ENCODE data around the gene PYY. TPM values are rescaled to one million over a fixed set of nuclear protein-coding genes. Genes with fewer than 3 reads are reported as not detected.

Gene PYY
- polyA plus RNA-seq, 1 donor from 2014 or later = not detected

GRCh38 chr17:44001461-44001920 lies 47.8 kb upstream of the PYY start:
- Histone ChIP-seq H3F3A (ENCODE audit: insufficient read depth, low read length, poor library complexity, severe bottlenecking) (no peaks in the 10 kb centered on the region), H3K4me3 (ENCODE audit: low read length) (no peak overlapping the region), H4K20me1 (ENCODE audit: insufficient read depth) (no peaks in the 10 kb centered on the region), H3K27ac (ENCODE audit: low read length) (no peak overlapping the region), H3K9me2 (ENCODE audit: insufficient read depth, low read length) (no peaks in the 10 kb centered on the region), H3K79me2 (replicated peaks; ENCODE audit: insufficient read depth, low read length) (no peaks in the 10 kb centered on the region), H2AFZ (ENCODE audit: low read depth, low read length) (no peak overlapping the region), H3K4me2 (ENCODE audit: low read length) (no peak overlapping the region), H3K9ac (ENCODE audit: low read length) (no peak overlapping the region), H3K36me3 (ENCODE audit: insufficient read depth, low read length) (no peaks in the 10 kb centered on the region), H3K9me3 (ENCODE audit: low read length) (no peaks in the 10 kb centered on the region), H3K27me3 (ENCODE audit: insufficient read depth, low read depth, low read length) (peaks cover 46% of the 10 kb centered on the region)
- TF ChIP-seq POLR2AphosphoS5 (IDR thresholded peaks at IDR 0.05) (no peak), RAD21 (conservative IDR thresholded peaks at IDR 0.05) (no peak), MXI1 (conservative IDR thresholded peaks at IDR 0.05; ENCODE audit: poor library complexity, severe bottlenecking) (no peak)

DNA sequence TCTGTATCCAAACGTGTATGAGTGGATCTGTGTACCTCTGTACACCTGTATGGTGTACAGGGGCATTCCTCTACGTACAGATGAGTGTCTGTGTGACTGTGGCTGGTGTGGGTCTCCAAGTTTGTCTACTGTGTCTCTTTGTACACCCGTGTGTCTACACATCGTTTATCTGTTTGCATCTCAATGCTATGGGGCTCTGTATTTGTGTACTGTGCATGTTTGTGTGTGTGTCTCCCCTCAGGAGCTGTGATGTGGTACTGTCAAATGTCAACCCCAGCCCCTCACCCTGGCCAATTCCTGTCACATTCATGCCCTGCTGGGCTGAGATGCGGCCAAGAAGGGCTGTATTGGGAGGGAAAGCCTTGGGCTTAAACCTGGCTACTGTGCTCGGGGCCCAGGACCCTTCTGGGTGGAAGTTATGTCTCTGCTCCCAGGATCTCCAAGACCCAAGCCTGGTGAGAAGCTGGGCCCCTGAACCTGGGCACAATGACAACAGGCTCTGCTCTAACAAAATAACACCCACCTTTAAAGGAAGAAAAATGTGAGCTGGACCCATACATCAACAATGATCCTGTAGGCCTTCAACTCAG lies 47.2 kb upstream of the PYY start:
- no peaks in the 10 kb centered on the region for H3F3A ChIP-seq (ENCODE audit: insufficient read depth, low read length, poor library complexity, severe bottlenecking)
- H3K27ac ChIP-seq (ENCODE audit: low read length) = no peak overlapping the region
- H3K9ac ChIP-seq (ENCODE audit: low read length) = no peak overlapping the region
- H3K27me3 ChIP-seq (ENCODE audit: insufficient read depth, low read depth, low read length) = peaks cover 40% of the 10 kb centered on the region
- H3K79me2 ChIP-seq (replicated peaks; ENCODE audit: insufficient read depth, low read length) = no peaks in the 10 kb centered on the region
- H3K4me2 ChIP-seq (ENCODE audit: low read length) = no peak overlapping the region
- H3K36me3 ChIP-seq (ENCODE audit: insufficient read depth, low read length) = no peaks in the 10 kb centered on the region
- H3K9me3 ChIP-seq (ENCODE audit: low read length) = no peaks in the 10 kb centered on the region
- no peak overlapping the region for H2AFZ ChIP-seq (ENCODE audit: low read depth, low read length)
- no peak overlapping the region for H3K4me3 ChIP-seq (ENCODE audit: low read length)
- H4K20me1 ChIP-seq (ENCODE audit: insufficient read depth) = no peaks in the 10 kb centered on the region
- no peaks in the 10 kb centered on the region for H3K9me2 ChIP-seq (ENCODE audit: insufficient read depth, low read length)
- TF ChIP-seq CTCF (IDR thresholded peaks at IDR 0.05; ENCODE audit: poor library complexity, severe bottlenecking) = no peak
- TF ChIP-seq TAF1 (IDR thresholded peaks at IDR 0.05; ENCODE audit: low read depth) = no peak
- TF ChIP-seq EP300 (conservative IDR thresholded peaks at IDR 0.05; ENCODE audit: poor library complexity, severe bottlenecking) = no peak
- no peak for TF ChIP-seq SMC3 (conservative IDR thresholded peaks at IDR 0.05; ENCODE audit: poor library complexity)
- no peak for TF ChIP-seq REST (IDR thresholded peaks at IDR 0.05; ENCODE audit: borderline replicate concordance)
- no peak for TF ChIP-seq MXI1 (conservative IDR thresholded peaks at IDR 0.05; ENCODE audit: poor library complexity, severe bottlenecking)
- no peak for TF ChIP-seq EZH2 (IDR thresholded peaks at IDR 0.05; ENCODE audit: borderline replicate concordance, insufficient read depth, low read length, poor library complexity, severe bottlenecking)
- TF ChIP-seq RAD21 (conservative IDR thresholded peaks at IDR 0.05) = no peak
- TF ChIP-seq POLR2AphosphoS5 (IDR thresholded peaks at IDR 0.05) = no peak

Data from neural cell (in vitro differentiated cells).